ENCODE results near the gene SLC34A3.

DNA sequence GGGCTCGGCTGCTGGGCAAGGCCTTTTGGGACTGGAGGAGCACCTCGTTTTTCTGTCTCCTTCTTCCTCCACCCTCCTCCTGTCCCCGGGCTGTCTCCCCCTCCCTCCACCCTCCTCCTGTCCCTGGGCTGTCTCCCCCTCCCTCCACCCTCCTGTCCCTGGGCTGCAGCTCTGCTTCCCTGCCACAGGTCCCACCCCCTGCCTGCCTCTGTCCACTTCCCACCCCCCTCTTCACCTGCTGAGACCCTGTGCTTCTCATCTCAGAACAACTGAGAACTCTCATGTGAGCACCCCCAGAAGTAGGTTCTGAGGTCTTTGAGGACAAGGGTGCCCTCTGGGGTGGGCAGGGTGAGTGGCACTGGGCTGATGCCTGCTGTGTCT, 41.0 kb downstream of the SLC34A3 start:
- TF ChIP-seq, protein P1, sequence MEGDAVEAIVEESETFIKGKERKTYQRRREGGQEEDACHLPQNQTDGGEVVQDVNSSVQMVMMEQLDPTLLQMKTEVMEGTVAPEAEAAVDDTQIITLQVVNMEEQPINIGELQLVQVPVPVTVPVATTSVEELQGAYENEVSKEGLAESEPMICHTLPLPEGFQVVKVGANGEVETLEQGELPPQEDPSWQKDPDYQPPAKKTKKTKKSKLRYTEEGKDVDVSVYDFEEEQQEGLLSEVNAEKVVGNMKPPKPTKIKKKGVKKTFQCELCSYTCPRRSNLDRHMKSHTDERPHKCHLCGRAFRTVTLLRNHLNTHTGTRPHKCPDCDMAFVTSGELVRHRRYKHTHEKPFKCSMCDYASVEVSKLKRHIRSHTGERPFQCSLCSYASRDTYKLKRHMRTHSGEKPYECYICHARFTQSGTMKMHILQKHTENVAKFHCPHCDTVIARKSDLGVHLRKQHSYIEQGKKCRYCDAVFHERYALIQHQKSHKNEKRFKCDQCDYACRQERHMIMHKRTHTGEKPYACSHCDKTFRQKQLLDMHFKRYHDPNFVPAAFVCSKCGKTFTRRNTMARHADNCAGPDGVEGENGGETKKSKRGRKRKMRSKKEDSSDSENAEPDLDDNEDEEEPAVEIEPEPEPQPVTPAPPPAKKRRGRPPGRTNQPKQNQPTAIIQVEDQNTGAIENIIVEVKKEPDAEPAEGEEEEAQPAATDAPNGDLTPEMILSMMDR (IDR thresholded peaks at IDR 0.05; ENCODE audit: extremely low read depth in 1 of 2, insufficient read depth in 1 of 2, low read depth in 1 of 2, low read length in 2 of 2) = no peak
- no peak for TF ChIP-seq EZH2 (IDR thresholded peaks at IDR 0.05; ENCODE audit: borderline replicate concordance, low read depth, low read length, severe bottlenecking)
- TF ChIP-seq MAX (IDR thresholded peaks at IDR 0.05; ENCODE audit: insufficient read depth, insufficient read length) = no peak
- no peak for TF ChIP-seq JUN (IDR thresholded peaks at IDR 0.05; ENCODE audit: borderline replicate concordance, insufficient read depth, insufficient read length, low read depth)
- no peak for TF ChIP-seq POLR2A (IDR thresholded peaks at IDR 0.05; ENCODE audit: low read depth, low read length)
- TF ChIP-seq POLR2AphosphoS5 (IDR thresholded peaks at IDR 0.05; ENCODE audit: insufficient read depth, low read depth, low read length) = no peak
